ENCODE data around the gene IGFBP4.

Gene IGFBP4

DNA sequence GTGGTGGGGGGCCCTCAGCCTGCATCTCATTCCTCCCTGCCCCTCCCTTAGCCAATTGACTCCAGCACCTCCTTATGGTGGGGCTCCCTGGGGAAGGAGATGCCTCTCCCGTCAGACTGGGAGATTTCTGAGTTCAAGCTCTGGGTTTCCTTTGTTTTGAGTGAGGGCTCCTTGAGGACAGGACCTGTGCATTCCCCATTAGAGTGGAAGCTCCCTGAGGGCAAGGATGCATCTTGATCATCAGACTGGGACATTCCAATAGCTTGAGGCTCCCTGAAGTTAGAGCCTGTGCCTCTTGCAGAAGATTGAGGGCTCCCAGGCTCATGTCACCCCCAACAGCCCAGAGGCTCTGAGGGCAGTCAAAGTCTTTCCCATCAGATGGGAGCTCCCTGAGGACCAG is 34.5 kb downstream of the IGFBP4 start:
- TF ChIP-seq, protein P1, sequence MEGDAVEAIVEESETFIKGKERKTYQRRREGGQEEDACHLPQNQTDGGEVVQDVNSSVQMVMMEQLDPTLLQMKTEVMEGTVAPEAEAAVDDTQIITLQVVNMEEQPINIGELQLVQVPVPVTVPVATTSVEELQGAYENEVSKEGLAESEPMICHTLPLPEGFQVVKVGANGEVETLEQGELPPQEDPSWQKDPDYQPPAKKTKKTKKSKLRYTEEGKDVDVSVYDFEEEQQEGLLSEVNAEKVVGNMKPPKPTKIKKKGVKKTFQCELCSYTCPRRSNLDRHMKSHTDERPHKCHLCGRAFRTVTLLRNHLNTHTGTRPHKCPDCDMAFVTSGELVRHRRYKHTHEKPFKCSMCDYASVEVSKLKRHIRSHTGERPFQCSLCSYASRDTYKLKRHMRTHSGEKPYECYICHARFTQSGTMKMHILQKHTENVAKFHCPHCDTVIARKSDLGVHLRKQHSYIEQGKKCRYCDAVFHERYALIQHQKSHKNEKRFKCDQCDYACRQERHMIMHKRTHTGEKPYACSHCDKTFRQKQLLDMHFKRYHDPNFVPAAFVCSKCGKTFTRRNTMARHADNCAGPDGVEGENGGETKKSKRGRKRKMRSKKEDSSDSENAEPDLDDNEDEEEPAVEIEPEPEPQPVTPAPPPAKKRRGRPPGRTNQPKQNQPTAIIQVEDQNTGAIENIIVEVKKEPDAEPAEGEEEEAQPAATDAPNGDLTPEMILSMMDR (IDR thresholded peaks at IDR 0.05; ENCODE audit: low read depth, low read length, missing control alignments): no peak
- DNase-seq (ENCODE audit: low read depth): no peak
- H3K4me3 ChIP-seq (ENCODE audit: low read depth, low read length): no peak overlapping the region
- in situ Hi-C loops (cut with HindIII; ENCODE audit: low sequenced_read_pairs): no loop called here

DNA sequence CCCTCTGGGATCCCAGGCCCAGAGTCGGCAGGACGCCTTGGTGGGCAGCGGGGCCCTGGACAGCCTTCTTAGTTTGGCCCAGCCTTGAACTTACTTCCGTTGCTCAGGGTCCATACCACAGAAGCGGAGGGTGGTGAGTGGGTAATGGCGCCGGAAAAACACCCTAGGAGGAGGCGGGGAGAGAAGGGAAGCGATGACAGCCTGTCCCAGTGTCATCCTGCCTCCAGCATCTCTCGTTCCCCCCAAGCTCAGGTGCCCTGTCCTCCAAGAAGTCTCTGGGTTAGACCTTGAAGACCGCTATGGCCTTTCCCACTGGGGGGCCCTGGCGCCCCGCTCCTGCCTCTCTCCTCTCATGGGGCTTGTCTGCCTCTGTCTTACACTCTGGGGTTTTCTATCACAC is 35.2 kb downstream of the IGFBP4 start:
- H3K4me3 ChIP-seq (ENCODE audit: low read depth, low read length): no peak overlapping the region
- TF ChIP-seq, protein P1 (IDR thresholded peaks at IDR 0.05; ENCODE audit: low read depth, low read length, missing control alignments): no peak
- in situ Hi-C loops (cut with HindIII; ENCODE audit: low sequenced_read_pairs): no loop called here
- DNase-seq (ENCODE audit: low read depth): no peak

DNA sequence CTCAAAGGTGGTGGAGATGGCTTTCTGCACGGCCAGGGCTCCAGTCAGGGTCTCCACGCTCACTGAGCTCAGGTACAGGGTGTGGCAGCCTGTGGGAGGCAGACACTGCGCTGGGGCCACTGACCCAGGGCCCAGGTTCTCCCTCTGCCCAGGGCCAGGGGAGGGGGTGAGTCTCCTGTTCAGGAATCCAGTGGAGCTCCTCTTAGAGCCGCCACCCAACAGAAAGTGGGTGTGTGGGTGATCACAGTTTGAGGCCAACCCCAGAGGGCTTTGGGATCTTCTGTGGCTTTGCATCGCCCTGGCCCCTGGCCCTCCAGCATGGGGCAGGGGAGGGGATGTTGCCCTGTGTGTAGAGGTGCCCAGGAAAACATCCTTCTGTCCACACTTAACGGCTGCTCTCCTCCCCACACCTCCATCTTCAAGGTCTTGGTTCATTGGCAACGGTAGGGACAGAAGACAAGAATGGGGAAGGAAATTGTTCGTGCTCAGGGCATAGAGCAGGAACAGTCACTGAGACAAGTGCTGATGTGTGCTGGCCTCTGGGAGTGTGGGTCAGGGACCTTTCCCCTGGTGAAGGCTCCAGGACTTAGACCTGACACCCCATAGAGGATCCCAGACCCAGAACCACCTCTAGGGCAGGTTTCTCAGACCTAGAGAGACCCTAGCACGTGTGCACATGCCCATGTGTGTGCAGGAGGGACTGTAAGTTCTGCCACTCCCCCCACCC is 36.7 kb downstream of the IGFBP4 start:
- in situ Hi-C loops (cut with HindIII; ENCODE audit: low sequenced_read_pairs): no loop called here
- no peak overlapping the region for H3K4me3 ChIP-seq (ENCODE audit: low read depth, low read length)
- TF ChIP-seq, protein P1 (IDR thresholded peaks at IDR 0.05; ENCODE audit: low read depth, low read length, missing control alignments): no peak
- no peak for DNase-seq (ENCODE audit: low read depth)

DNA sequence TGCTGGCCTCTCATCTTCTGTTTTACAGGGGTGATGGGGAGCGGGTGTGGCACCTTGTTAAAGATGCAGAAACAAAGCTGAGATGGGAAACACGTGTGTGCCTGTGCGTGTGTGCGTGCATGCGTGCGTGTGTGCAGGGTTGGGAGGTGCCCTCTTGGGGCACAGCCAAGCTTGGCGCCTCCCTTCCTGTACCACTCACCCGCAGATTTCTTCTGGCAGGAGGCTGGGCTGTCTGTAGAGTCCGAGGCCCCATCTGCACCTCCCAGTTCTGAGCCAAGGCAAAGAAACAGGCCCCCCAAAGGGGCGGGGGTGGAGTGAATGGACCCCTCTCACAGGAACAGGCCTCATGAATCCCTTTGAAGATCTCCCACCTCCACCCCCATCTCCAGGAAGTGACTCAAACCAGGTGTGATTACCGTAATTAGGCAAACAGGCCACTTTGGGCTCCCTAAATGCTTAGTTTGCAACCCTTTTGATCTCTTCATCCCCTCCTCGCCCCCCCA is 37.3 kb downstream of the IGFBP4 start:
- DNase-seq (ENCODE audit: low read depth): no peak

DNA sequence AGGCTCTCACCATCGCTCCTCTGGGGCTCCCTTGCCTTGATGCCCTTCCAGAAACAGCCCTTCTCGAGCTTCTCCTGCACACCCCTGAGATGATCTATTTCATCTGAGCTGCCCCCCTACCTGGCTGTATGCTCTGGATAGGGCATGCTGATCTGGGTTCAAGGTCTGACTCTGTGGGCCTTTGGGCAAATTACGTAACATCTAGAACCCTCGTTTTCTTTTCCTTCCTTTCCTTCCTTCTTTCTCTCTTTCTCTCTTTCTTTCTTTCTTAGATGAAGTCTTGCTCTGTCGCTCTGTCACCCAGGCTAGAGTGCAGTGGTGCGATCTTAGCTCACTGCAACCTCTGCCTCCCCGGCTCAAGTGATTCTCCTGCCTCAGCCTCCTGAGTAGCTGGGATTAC is 37.9 kb downstream of the IGFBP4 start:
- DNase-seq (ENCODE audit: low read depth): no peak
- in situ Hi-C loops (cut with HindIII; ENCODE audit: low sequenced_read_pairs): no loop called here
- TF ChIP-seq, protein P1 (IDR thresholded peaks at IDR 0.05; ENCODE audit: low read depth, low read length, missing control alignments): no peak
- no peak overlapping the region for H3K4me3 ChIP-seq (ENCODE audit: low read depth, low read length)

More for the DNA sequence above, 37.3 kb downstream of the IGFBP4 start:
- TF ChIP-seq, protein P1 (IDR thresholded peaks at IDR 0.05; ENCODE audit: low read depth, low read length, missing control alignments): no peak
- in situ Hi-C loops (cut with HindIII; ENCODE audit: low sequenced_read_pairs): no loop called here
- no peak overlapping the region for H3K4me3 ChIP-seq (ENCODE audit: low read depth, low read length)

DNA sequence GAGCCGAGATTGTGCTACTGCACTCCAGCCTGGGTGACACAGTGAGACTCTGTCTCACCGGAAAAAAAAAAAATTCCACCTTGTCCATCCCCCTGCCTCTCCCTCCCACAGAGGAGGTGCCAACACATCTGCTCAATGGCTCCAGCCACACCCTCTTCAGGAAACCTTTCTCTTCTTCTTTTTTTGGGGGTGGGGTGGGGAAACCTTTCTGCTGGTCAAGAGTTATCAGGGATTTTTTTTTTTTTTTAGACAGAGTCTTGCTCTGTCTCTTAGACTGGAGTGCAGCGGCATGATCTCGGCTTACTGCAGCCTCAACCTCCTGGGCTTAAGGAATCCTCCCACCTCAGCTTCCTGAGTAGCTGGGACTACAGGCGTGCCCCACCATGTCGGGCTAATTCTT is 39.5 kb downstream of the IGFBP4 start:
- TF ChIP-seq, protein P1 (IDR thresholded peaks at IDR 0.05; ENCODE audit: low read depth, low read length, missing control alignments): no peak
- in situ Hi-C loops (cut with HindIII; ENCODE audit: low sequenced_read_pairs): no loop called here
- DNase-seq (ENCODE audit: low read depth): no peak
- no peak overlapping the region for H3K4me3 ChIP-seq (ENCODE audit: low read depth, low read length)
